ENCODE measurements around the gene ATXN7L3.

The ATXN7L3 gene

GRCh38 chr17:44200478-44201155, 933 bp upstream of the ATXN7L3 start:
- no peak for DNase-seq

- no peak for DNase-seq
These were observed 747 bp downstream of the ATXN7L3 start for GRCh38 chr17:44198721-44199552.

GRCh38 chr17:44197980-44198720, 1.5 kb downstream of the ATXN7L3 start:
- DNase-seq, result no peak

- no peak for DNase-seq
These were observed 2.6 kb downstream of the ATXN7L3 start for GRCh38 chr17:44197107-44197506.

- DNase-seq, result no peak
These were observed 6.2 kb downstream of the ATXN7L3 start for GRCh38 chr17:44193326-44194084.

GRCh38 chr17:44192750-44193149, 6.9 kb downstream of the ATXN7L3 start:
- no peak for DNase-seq

- DNase-seq, result no peak
These were observed 7.7 kb downstream of the ATXN7L3 start for GRCh38 chr17:44191941-44192496.

GRCh38 chr17:44191369-44191768, 8.3 kb downstream of the ATXN7L3 start:
- no peak for DNase-seq

GRCh38 chr17:44190481-44190880, 9.2 kb downstream of the ATXN7L3 start:
- no peak for DNase-seq

GRCh38 chr17:44188576-44189403, 10.9 kb downstream of the ATXN7L3 start:
- no peak for DNase-seq

- DNase-seq, result no peak
These were observed 12.4 kb downstream of the ATXN7L3 start for GRCh38 chr17:44187131-44187899.

- DNase-seq, result peak; percentile 98
These were observed 13.2 kb downstream of the ATXN7L3 start, which contains the start of gene TMUB2 for GRCh38 chr17:44186307-44187130. TMUB2 (plus strand) TSS chr17:44186972; CDS start chr17:44187709, 737 bp downstream.

- no peak for DNase-seq
These were observed 15.4 kb downstream of the ATXN7L3 start for GRCh38 chr17:44184212-44184810.

- no peak for DNase-seq
These were observed 16.7 kb downstream of the ATXN7L3 start for GRCh38 chr17:44183024-44183423.

- DNase-seq, result no peak
These were observed 21.6 kb downstream of the ATXN7L3 start for GRCh38 chr17:44178133-44178532.

- DNase-seq, result no peak
These were observed 22.0 kb downstream of the ATXN7L3 start for GRCh38 chr17:44177640-44178039.

- DNase-seq, result no peak
These were observed 22.8 kb downstream of the ATXN7L3 start for GRCh38 chr17:44176671-44177501.

- DNase-seq, result no peak
These were observed 23.4 kb downstream of the ATXN7L3 start for GRCh38 chr17:44176257-44176656.

Measured in cerebellar nuclear complex (tissue), 1 donor.